HEK293 (cell line): ENCODE results near the gene CHMP3.

Experiments
- ATF2 ChIP-seq: fragments of 450-650 bp; formaldehyde crosslinking; IDR thresholded peaks from 2 replicates; pipeline ENCODE4 v1.5.1; 2016; ENCODE audit warnings: missing biosample characterization, missing genetic modification characterization, low read depth
- BCL11B ChIP-seq: fragments of 450-650 bp; formaldehyde crosslinking; IDR thresholded peaks from 2 replicates; pipeline ENCODE4 v1.5.1; 2016; ENCODE audit warnings: low read depth, missing biosample characterization, missing genetic modification characterization
- EGR2 ChIP-seq: fragments of 450-650 bp; formaldehyde crosslinking; IDR thresholded peaks from 2 replicates; pipeline ENCODE4 v1.5.1; 2016; ENCODE audit warnings: low read depth, missing biosample characterization, missing genetic modification characterization
- KLF17 ChIP-seq: fragments of 450-650 bp; formaldehyde crosslinking; IDR thresholded peaks from 2 replicates; pipeline ENCODE4 v1.5.1; 2016; ENCODE audit warnings: missing biosample characterization, missing genetic modification characterization
- OSR2 ChIP-seq: fragments of 450-650 bp; formaldehyde crosslinking; IDR thresholded peaks from 2 replicates; pipeline ENCODE4 v1.5.1; 2016; ENCODE audit warnings: missing biosample characterization, missing genetic modification characterization
- ZBTB7A ChIP-seq: fragments of 450-650 bp; formaldehyde crosslinking; IDR thresholded peaks from 2 replicates; pipeline ENCODE4 v1.5.1; 2016; ENCODE audit warnings: low read depth, missing biosample characterization, missing genetic modification characterization
- ZNF112 ChIP-seq: fragments of 450-650 bp; formaldehyde crosslinking; IDR thresholded peaks from 2 replicates; pipeline ENCODE4 v1.5.0; 2017; ENCODE audit warnings: missing biosample characterization, missing genetic modification characterization
- ZNF157 ChIP-seq: fragments of 450-650 bp; formaldehyde crosslinking; IDR thresholded peaks from 2 replicates; pipeline ENCODE4 v1.5.1; 2016; ENCODE audit warnings: missing biosample characterization, missing genetic modification characterization
- ZNF223 ChIP-seq: fragments of 450-650 bp; formaldehyde crosslinking; IDR thresholded peaks from 2 replicates; pipeline ENCODE4 v1.5.1; 2016; ENCODE audit warnings: missing biosample characterization, missing genetic modification characterization
- ZNF248 ChIP-seq: fragments of 450-650 bp; formaldehyde crosslinking; IDR thresholded peaks from 2 replicates; pipeline ENCODE4 v1.5.1; 2017; ENCODE audit warnings: missing biosample characterization, missing genetic modification characterization
- ZNF274 ChIP-seq, 2 experiments: fragments of 200-500 bp in 1 of 2; fragments of 450-650 bp in 1 of 2; sonication (Bioruptor generic) in 1 of 2; formaldehyde crosslinking in 1 of 2; IDR thresholded peaks; 2 replicates each; pipeline versions ENCODE4 v1.5.1 to v1.6.1; 2014 to 2016; ENCODE audit warnings: borderline replicate concordance in 1 of 2, inconsistent platforms in 1 of 2, low read length in 1 of 2, missing biosample characterization in 1 of 2, missing genetic modification characterization in 1 of 2
- ZNF37A ChIP-seq: fragments of 450-650 bp; IDR thresholded peaks from 2 replicates; pipeline ENCODE4 v1.5.1; 2018; ENCODE audit warnings: missing biosample characterization, missing genetic modification characterization
- ZNF404 ChIP-seq: fragments of 450-650 bp; formaldehyde crosslinking; IDR thresholded peaks from 2 replicates; pipeline ENCODE4 v1.5.1; 2017; ENCODE audit warnings: missing biosample characterization, missing genetic modification characterization
- ZNF416 ChIP-seq: fragments of 450-650 bp; formaldehyde crosslinking; IDR thresholded peaks from 2 replicates; pipeline ENCODE4 v1.5.1; 2016; ENCODE audit warnings: missing biosample characterization, missing genetic modification characterization
- ZNF521 ChIP-seq: fragments of 450-650 bp; formaldehyde crosslinking; IDR thresholded peaks from 2 replicates; pipeline ENCODE4 v1.5.1; 2017; ENCODE audit warnings: missing biosample characterization, mild to moderate bottlenecking, missing genetic modification characterization
- ZNF558 ChIP-seq: fragments of 450-650 bp; formaldehyde crosslinking; IDR thresholded peaks from 2 replicates; pipeline ENCODE4 v1.5.1; 2016; ENCODE audit warnings: missing biosample characterization, missing genetic modification characterization
- ZNF561 ChIP-seq: fragments of 450-650 bp; IDR thresholded peaks from 2 replicates; pipeline ENCODE4 v1.5.1; 2018; ENCODE audit warnings: missing biosample characterization, missing genetic modification characterization, borderline replicate concordance
- ZNF580 ChIP-seq: fragments of 450-650 bp; formaldehyde crosslinking; IDR thresholded peaks from 2 replicates; pipeline ENCODE4 v1.5.1; 2016; ENCODE audit warnings: missing biosample characterization, missing genetic modification characterization
- ZNF701 ChIP-seq: fragments of 450-650 bp; formaldehyde crosslinking; IDR thresholded peaks from 2 replicates; pipeline ENCODE4 v1.5.1; 2016; ENCODE audit warnings: missing biosample characterization, missing genetic modification characterization
- ZSCAN23 ChIP-seq: fragments of 450-650 bp; formaldehyde crosslinking; IDR thresholded peaks from 2 replicates; pipeline ENCODE4 v1.5.1; 2016; ENCODE audit warnings: missing biosample characterization, missing genetic modification characterization
- TF ChIP-seq, protein P1 (sequence below): fragments of 450-650 bp; formaldehyde crosslinking; IDR thresholded peaks from 2 replicates; pipeline ENCODE4 v1.5.1; 2016; ENCODE audit warnings: missing biosample characterization, missing genetic modification characterization
- TF ChIP-seq, protein P2 (sequence below): fragments of 450-650 bp; formaldehyde crosslinking; IDR thresholded peaks from 2 replicates; pipeline ENCODE4 v1.5.1; 2016; ENCODE audit warnings: missing biosample characterization, missing genetic modification characterization

Gene CHMP3

DNA sequence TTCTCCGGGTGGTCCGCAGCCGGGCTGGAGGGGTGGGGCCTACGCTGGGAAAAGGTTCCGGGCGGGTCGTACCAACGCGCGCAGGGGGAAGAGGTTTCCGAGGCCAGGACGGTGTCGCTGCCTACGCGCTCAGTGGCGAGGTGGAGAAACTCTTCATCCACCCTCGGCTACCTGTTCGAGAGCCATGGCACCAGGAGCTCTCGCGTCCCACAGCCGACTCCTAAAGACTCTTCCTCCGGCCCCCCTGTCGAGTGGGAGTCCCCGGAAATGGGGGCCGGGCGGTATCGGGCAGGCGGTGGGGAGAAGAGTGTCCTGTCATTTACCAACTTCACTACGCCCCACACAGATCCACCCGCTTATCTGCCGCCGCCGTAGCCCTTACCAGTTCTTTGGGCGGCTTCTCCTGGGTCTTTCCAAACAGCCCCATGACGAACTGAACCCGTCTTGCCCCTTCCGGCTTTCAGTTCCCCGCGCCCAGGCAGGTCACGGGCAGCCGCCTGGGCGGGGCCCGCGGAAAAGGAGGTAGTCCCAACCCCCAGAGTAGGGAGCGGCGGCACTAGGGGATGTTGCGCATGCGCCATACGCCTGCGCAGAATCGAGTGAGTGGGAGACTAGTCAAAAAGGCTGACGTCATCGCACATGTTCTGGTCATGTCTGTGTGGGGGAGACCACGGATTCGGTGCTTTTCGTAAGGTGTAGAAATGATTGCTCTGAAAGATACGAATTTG lies at the start of gene CHMP3 (continued):
- no peak; the same call in 1 of the 2 replicates for TF ChIP-seq ZNF558 (tag by site-specific recombination)
- no peak for TF ChIP-seq ZNF274 (IDR thresholded peaks at IDR 0.05; ENCODE audit: low read length)
- TF ChIP-seq ZNF274 (tag by site-specific recombination; IDR thresholded peaks at IDR 0.05; ENCODE audit: borderline replicate concordance): no peak
- no peak for TF ChIP-seq ZNF223
- TF ChIP-seq, protein P1, sequence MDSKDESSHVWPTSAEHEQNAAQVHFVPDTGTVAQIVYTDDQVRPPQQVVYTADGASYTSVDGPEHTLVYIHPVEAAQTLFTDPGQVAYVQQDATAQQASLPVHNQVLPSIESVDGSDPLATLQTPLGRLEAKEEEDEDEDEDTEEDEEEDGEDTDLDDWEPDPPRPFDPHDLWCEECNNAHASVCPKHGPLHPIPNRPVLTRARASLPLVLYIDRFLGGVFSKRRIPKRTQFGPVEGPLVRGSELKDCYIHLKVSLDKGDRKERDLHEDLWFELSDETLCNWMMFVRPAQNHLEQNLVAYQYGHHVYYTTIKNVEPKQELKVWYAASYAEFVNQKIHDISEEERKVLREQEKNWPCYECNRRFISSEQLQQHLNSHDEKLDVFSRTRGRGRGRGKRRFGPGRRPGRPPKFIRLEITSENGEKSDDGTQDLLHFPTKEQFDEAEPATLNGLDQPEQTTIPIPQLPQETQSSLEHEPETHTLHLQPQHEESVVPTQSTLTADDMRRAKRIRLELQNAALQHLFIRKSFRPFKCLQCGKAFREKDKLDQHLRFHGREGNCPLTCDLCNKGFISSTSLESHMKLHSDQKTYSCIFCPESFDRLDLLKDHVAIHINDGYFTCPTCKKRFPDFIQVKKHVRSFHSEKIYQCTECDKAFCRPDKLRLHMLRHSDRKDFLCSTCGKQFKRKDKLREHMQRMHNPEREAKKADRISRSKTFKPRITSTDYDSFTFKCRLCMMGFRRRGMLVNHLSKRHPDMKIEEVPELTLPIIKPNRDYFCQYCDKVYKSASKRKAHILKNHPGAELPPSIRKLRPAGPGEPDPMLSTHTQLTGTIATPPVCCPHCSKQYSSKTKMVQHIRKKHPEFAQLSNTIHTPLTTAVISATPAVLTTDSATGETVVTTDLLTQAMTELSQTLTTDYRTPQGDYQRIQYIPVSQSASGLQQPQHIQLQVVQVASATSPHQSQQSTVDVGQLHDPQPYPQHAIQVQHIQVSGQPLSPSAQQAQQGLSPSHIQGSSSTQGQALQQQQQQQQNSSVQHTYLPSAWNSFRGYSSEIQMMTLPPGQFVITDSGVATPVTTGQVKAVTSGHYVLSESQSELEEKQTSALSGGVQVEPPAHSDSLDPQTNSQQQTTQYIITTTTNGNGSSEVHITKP: peak; percentile 100
- TF ChIP-seq ZNF521 (tag by site-specific recombination): no peak
- peak; percentile 99 for TF ChIP-seq ATF2 (tag by site-specific recombination)
- TF ChIP-seq ZNF580: peak; percentile 60
- TF ChIP-seq ZNF404 (tag by site-specific recombination): no peak
- TF ChIP-seq EGR2: peak; percentile 56; the same call in 1 of the 2 replicates
- no peak for TF ChIP-seq ZNF157
- no peak for TF ChIP-seq BCL11B (tag by site-specific recombination)
- TF ChIP-seq ZNF561 (tag by site-specific recombination): no peak; the same call in 1 of the 2 replicates
- TF ChIP-seq ZNF248 (tag by site-specific recombination): no peak
- TF ChIP-seq, protein P2, sequence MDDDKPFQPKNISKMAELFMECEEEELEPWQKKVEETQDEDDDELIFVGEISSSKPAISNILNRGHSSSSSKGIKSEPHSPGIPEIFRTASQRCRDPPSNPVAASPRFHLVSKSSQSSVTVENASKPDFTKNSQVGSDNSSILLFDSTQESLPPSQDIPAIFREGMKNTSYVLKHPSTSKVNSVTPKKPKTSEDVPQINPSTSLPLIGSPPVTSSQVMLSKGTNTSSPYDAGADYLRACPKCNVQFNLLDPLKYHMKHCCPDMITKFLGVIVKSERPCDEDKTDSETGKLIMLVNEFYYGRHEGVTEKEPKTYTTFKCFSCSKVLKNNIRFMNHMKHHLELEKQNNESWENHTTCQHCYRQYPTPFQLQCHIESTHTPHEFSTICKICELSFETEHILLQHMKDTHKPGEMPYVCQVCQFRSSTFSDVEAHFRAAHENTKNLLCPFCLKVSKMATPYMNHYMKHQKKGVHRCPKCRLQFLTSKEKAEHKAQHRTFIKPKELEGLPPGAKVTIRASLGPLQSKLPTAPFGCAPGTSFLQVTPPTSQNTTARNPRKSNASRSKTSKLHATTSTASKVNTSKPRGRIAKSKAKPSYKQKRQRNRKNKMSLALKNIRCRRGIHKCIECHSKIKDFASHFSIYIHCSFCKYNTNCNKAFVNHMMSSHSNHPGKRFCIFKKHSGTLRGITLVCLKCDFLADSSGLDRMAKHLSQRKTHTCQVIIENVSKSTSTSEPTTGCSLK: no peak
- TF ChIP-seq ZNF37A (tag by site-specific recombination): no peak
- no peak for TF ChIP-seq ZNF416 (tag by site-specific recombination)
- peak; percentile 29; the same call in 1 of the 2 replicates for TF ChIP-seq KLF17 (tag by site-specific recombination)
- TF ChIP-seq OSR2 (tag by site-specific recombination): no peak
- TF ChIP-seq ZNF701 (tag by site-specific recombination): no peak
- TF ChIP-seq ZNF112 (tag by site-specific recombination): no peak
- TF ChIP-seq ZSCAN23 (tag by site-specific recombination): no peak
- TF ChIP-seq ZBTB7A: no peak; the same call in 1 of the 2 replicates
